ENCODE measurements around the gene RFPL1.

Gene RFPL1

GRCh38 chr22:29481265-29482000, 43.0 kb downstream of the RFPL1 start:
- Histone ChIP-seq H4K8ac (ENCODE audit: low read length) (no peak overlapping the region), H3K9ac (ENCODE audit: low read length) (no peak overlapping the region), H3K27me3 (ENCODE audit: control insufficient read depth in 1 of 2, insufficient read depth in 1 of 2, low read length in 2 of 2) (peaks cover 61 to 64% of the 10 kb centered on the region in 2 experiments), H3K9me3 (ENCODE audit: control insufficient read depth, low read length) (no peaks in the 10 kb centered on the region), H2BK12ac (ENCODE audit: low read length in 2 of 2) (no peak overlapping the region), H4K91ac (ENCODE audit: low read length) (no peak overlapping the region), H3K4ac (ENCODE audit: low read depth in 1 of 2, low read length in 2 of 2) (no peak overlapping the region), H3K4me3 (ENCODE audit: insufficient read depth in 1 of 2, low read depth in 1 of 2, low read length in 2 of 2) (peak overlapping the region in 1 of 2 experiments; percentile 37), H3K23ac (ENCODE audit: low read length in 2 of 2) (no peak overlapping the region), H2BK120ac (ENCODE audit: low read depth, low read length) (no peak overlapping the region), H3K27ac (ENCODE audit: low read length, poor library complexity, severe bottlenecking) (no peak overlapping the region), H3K4me1 (ENCODE audit: control insufficient read depth, insufficient read depth, low read depth, low read length) (peaks cover 14% of the 10 kb centered on the region), H3K4me2 (ENCODE audit: low read length, poor library complexity, severe bottlenecking) (no peak overlapping the region), H3K79me1 (replicated peaks; ENCODE audit: low read length, poor library complexity, severe bottlenecking) (no peaks in the 10 kb centered on the region), H2AK5ac (ENCODE audit: low read length, severe bottlenecking) (no peak overlapping the region), H3K18ac (ENCODE audit: low read depth in 1 of 2, low read length in 2 of 2) (peak overlapping the region in 1 of 2 experiments; percentile 37), H3K14ac (ENCODE audit: low read length in 2 of 2) (no peak overlapping the region), H2AFZ (ENCODE audit: low read depth, low read length) (no peak overlapping the region), H3K36me3 (ENCODE audit: control insufficient read depth in 1 of 2, insufficient read depth in 2 of 2, low read depth in 1 of 2, low read length in 2 of 2) (no peaks in the 10 kb centered on the region), H2BK15ac (ENCODE audit: low read depth, poor library complexity, severe bottlenecking) (no peak overlapping the region), H2BK5ac (ENCODE audit: low read depth, low read length, poor library complexity, severe bottlenecking) (no peak overlapping the region)
- DNase-seq: no peak
- WGBS: 21% methylated on average over 15 of the region's 15 CpGs

- Histone ChIP-seq H3K36me3 (ENCODE audit: control insufficient read depth in 1 of 2, insufficient read depth in 2 of 2, low read depth in 1 of 2, low read length in 2 of 2) (no peaks in the 10 kb centered on the region), H4K91ac (ENCODE audit: low read length) (no peak overlapping the region), H3K18ac (ENCODE audit: low read depth in 1 of 2, low read length in 2 of 2) (no peak overlapping the region), H3K27ac (ENCODE audit: low read length, poor library complexity, severe bottlenecking) (no peak overlapping the region), H2BK15ac (ENCODE audit: low read depth, poor library complexity, severe bottlenecking) (no peak overlapping the region), H3K9ac (ENCODE audit: low read length) (no peak overlapping the region), H3K9me3 (ENCODE audit: control insufficient read depth, low read length) (no peaks in the 10 kb centered on the region), H3K23ac (ENCODE audit: low read length in 2 of 2) (no peak overlapping the region), H3K4ac (ENCODE audit: low read depth in 1 of 2, low read length in 2 of 2) (no peak overlapping the region), H3K4me3 (ENCODE audit: insufficient read depth in 1 of 2, low read depth in 1 of 2, low read length in 2 of 2) (no peak overlapping the region), H4K8ac (ENCODE audit: low read length) (no peak overlapping the region), H2BK12ac (ENCODE audit: low read length in 2 of 2) (no peak overlapping the region), H2BK120ac (ENCODE audit: low read depth, low read length) (no peak overlapping the region), H2BK5ac (ENCODE audit: low read depth, low read length, poor library complexity, severe bottlenecking) (no peak overlapping the region), H3K4me1 (ENCODE audit: control insufficient read depth, insufficient read depth, low read depth, low read length) (peaks cover 14% of the 10 kb centered on the region), H2AK5ac (ENCODE audit: low read length, severe bottlenecking) (no peak overlapping the region), H2AFZ (ENCODE audit: low read depth, low read length) (no peak overlapping the region), H3K79me1 (replicated peaks; ENCODE audit: low read length, poor library complexity, severe bottlenecking) (no peaks in the 10 kb centered on the region), H3K4me2 (ENCODE audit: low read length, poor library complexity, severe bottlenecking) (no peak overlapping the region), H3K14ac (ENCODE audit: low read length in 2 of 2) (no peak overlapping the region), H3K27me3 (ENCODE audit: control insufficient read depth in 1 of 2, insufficient read depth in 1 of 2, low read length in 2 of 2) (peaks cover 52 to 56% of the 10 kb centered on the region in 2 experiments)
- DNase-seq: no peak
- WGBS: 82% methylated on average over 11 of the region's 11 CpGs
Measured at GRCh38 chr22:29482253-29482652, 43.9 kb downstream of the RFPL1 start.

DNA sequence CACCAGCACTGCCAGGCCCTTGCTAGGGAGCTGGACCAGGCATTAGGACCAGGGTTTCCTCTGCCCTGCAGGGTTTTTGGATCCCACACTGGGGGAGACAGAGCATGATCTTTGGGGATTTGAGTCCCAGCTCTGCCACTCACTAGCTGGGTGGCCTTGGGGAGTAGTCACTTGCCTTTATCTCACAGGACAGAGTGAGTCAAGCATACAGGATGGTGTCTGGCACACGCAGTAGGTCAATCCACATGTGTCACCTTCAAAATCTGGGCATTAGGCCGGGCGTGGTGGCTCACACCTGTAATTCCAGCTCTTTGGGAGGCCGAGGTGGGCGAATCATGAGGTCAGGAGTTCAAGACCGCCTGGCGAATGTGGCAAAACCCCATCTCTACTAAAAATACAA, 44.3 kb downstream of the RFPL1 start:
- Histone ChIP-seq H3K9me3 (ENCODE audit: control insufficient read depth, low read length) (no peaks in the 10 kb centered on the region), H2BK120ac (ENCODE audit: low read depth, low read length) (no peak overlapping the region), H2AFZ (ENCODE audit: low read depth, low read length) (no peak overlapping the region), H3K9ac (ENCODE audit: low read length) (no peak overlapping the region), H2BK15ac (ENCODE audit: low read depth, poor library complexity, severe bottlenecking) (no peak overlapping the region), H3K4me2 (ENCODE audit: low read length, poor library complexity, severe bottlenecking) (no peak overlapping the region), H3K14ac (ENCODE audit: low read length in 2 of 2) (no peak overlapping the region), H2AK5ac (ENCODE audit: low read length, severe bottlenecking) (no peak overlapping the region), H3K23ac (ENCODE audit: low read length in 2 of 2) (no peak overlapping the region), H3K4ac (ENCODE audit: low read depth in 1 of 2, low read length in 2 of 2) (no peak overlapping the region), H3K4me1 (ENCODE audit: control insufficient read depth, insufficient read depth, low read depth, low read length) (peaks cover 14% of the 10 kb centered on the region), H4K91ac (ENCODE audit: low read length) (no peak overlapping the region), H3K27ac (ENCODE audit: low read length, poor library complexity, severe bottlenecking) (no peak overlapping the region), H2BK12ac (ENCODE audit: low read length in 2 of 2) (no peak overlapping the region), H2BK5ac (ENCODE audit: low read depth, low read length, poor library complexity, severe bottlenecking) (no peak overlapping the region), H3K18ac (ENCODE audit: low read depth in 1 of 2, low read length in 2 of 2) (no peak overlapping the region), H3K79me1 (replicated peaks; ENCODE audit: low read length, poor library complexity, severe bottlenecking) (no peaks in the 10 kb centered on the region), H4K8ac (ENCODE audit: low read length) (no peak overlapping the region), H3K27me3 (ENCODE audit: control insufficient read depth in 1 of 2, insufficient read depth in 1 of 2, low read length in 2 of 2) (peaks cover 48 to 51% of the 10 kb centered on the region in 2 experiments), H3K4me3 (ENCODE audit: insufficient read depth in 1 of 2, low read depth in 1 of 2, low read length in 2 of 2) (no peak overlapping the region), H3K36me3 (ENCODE audit: control insufficient read depth in 1 of 2, insufficient read depth in 2 of 2, low read depth in 1 of 2, low read length in 2 of 2) (no peaks in the 10 kb centered on the region)
- DNase-seq: no peak
- WGBS: 91% methylated on average over 7 of the region's 7 CpGs

DNA sequence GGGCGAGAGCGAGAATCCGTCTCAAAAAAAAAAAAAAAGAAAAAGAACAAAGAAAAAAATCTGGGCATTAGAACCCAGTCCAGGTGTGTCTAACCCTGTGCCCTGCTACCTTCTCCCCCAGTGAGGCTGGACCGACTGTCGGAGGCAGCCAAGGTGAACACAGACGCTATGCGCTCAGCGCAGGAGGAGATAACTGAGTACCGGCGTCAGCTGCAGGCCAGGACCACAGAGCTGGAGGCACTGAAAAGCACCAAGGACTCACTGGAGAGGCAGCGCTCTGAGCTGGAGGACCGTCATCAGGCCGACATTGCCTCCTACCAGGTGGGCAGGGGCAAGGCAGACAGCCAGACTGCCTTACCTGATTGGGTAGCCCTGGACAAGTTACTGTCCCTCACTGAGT, 44.9 kb downstream of the RFPL1 start:
- no peak for DNase-seq
- Histone ChIP-seq H3K4ac (ENCODE audit: low read depth in 1 of 2, low read length in 2 of 2) (no peak overlapping the region), H3K4me1 (ENCODE audit: control insufficient read depth, insufficient read depth, low read depth, low read length) (peaks cover 14% of the 10 kb centered on the region), H4K91ac (ENCODE audit: low read length) (no peak overlapping the region), H3K36me3 (ENCODE audit: control insufficient read depth in 1 of 2, insufficient read depth in 2 of 2, low read depth in 1 of 2, low read length in 2 of 2) (no peaks in the 10 kb centered on the region), H2BK120ac (ENCODE audit: low read depth, low read length) (no peak overlapping the region), H3K14ac (ENCODE audit: low read length in 2 of 2) (no peak overlapping the region), H3K23ac (ENCODE audit: low read length in 2 of 2) (no peak overlapping the region), H2BK15ac (ENCODE audit: low read depth, poor library complexity, severe bottlenecking) (no peak overlapping the region), H3K18ac (ENCODE audit: low read depth in 1 of 2, low read length in 2 of 2) (no peak overlapping the region), H3K4me3 (ENCODE audit: insufficient read depth in 1 of 2, low read depth in 1 of 2, low read length in 2 of 2) (no peak overlapping the region), H3K27ac (ENCODE audit: low read length, poor library complexity, severe bottlenecking) (no peak overlapping the region), H3K9ac (ENCODE audit: low read length) (no peak overlapping the region), H2AFZ (ENCODE audit: low read depth, low read length) (no peak overlapping the region), H3K4me2 (ENCODE audit: low read length, poor library complexity, severe bottlenecking) (no peak overlapping the region), H4K8ac (ENCODE audit: low read length) (no peak overlapping the region), H2BK5ac (ENCODE audit: low read depth, low read length, poor library complexity, severe bottlenecking) (no peak overlapping the region), H2AK5ac (ENCODE audit: low read length, severe bottlenecking) (no peak overlapping the region), H3K27me3 (ENCODE audit: control insufficient read depth in 1 of 2, insufficient read depth in 1 of 2, low read length in 2 of 2) (peaks cover 42 to 46% of the 10 kb centered on the region in 2 experiments), H3K9me3 (ENCODE audit: control insufficient read depth, low read length) (no peaks in the 10 kb centered on the region), H2BK12ac (ENCODE audit: low read length in 2 of 2) (no peak overlapping the region), H3K79me1 (replicated peaks; ENCODE audit: low read length, poor library complexity, severe bottlenecking) (no peaks in the 10 kb centered on the region)
- WGBS: 92% methylated on average over 13 of the region's 13 CpGs
